ENCODE results near the gene MSTN.

DNA sequence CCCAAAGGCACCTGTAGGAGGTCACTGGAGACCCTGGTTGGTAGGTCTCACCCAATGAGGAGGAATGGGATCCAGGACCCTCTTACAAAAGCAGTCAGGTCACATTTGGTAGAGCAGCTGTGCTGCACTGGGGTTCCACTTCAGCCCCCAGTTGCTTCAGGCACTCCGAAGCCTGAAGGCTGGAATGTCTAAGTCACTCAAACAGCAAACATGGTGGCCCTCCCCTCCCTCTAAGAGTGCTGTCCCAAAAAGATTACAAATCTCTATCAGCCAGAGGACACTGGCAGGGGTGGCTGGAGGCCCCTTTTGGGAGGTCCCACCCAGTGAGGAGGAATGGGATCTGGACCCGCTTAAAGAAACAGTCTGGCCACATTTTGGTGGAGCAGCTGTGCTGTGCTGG lies 17.7 kb downstream of the MSTN start:
- TF ChIP-seq, protein P1, sequence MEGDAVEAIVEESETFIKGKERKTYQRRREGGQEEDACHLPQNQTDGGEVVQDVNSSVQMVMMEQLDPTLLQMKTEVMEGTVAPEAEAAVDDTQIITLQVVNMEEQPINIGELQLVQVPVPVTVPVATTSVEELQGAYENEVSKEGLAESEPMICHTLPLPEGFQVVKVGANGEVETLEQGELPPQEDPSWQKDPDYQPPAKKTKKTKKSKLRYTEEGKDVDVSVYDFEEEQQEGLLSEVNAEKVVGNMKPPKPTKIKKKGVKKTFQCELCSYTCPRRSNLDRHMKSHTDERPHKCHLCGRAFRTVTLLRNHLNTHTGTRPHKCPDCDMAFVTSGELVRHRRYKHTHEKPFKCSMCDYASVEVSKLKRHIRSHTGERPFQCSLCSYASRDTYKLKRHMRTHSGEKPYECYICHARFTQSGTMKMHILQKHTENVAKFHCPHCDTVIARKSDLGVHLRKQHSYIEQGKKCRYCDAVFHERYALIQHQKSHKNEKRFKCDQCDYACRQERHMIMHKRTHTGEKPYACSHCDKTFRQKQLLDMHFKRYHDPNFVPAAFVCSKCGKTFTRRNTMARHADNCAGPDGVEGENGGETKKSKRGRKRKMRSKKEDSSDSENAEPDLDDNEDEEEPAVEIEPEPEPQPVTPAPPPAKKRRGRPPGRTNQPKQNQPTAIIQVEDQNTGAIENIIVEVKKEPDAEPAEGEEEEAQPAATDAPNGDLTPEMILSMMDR (IDR thresholded peaks at IDR 0.05; ENCODE audit: low read depth, low read length): no peak
- TF ChIP-seq POLR2A (IDR thresholded peaks at IDR 0.05; ENCODE audit: extremely low read depth, insufficient read length): no peak
- TF ChIP-seq MYC (IDR thresholded peaks at IDR 0.05; ENCODE audit: low read depth, low read length): no peak
- TF ChIP-seq, protein P2, sequence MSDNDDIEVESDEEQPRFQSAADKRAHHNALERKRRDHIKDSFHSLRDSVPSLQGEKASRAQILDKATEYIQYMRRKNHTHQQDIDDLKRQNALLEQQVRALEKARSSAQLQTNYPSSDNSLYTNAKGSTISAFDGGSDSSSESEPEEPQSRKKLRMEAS (IDR thresholded peaks at IDR 0.05; ENCODE audit: low read depth, low read length): no peak
